ENCODE measurements around the gene RAD50. TPM values are rescaled to one million over a fixed set of nuclear protein-coding genes. Genes with fewer than 3 reads are reported as not detected.
"Not testable (repeated sequence)": the region's sequence is repeated elsewhere in the genome, so short reads cannot be mapped to it uniquely, and the experiment has no call there.

RAD50 gene
- total RNA-seq, 1 donor from 2014 or later = 33.2 TPM

DNA sequence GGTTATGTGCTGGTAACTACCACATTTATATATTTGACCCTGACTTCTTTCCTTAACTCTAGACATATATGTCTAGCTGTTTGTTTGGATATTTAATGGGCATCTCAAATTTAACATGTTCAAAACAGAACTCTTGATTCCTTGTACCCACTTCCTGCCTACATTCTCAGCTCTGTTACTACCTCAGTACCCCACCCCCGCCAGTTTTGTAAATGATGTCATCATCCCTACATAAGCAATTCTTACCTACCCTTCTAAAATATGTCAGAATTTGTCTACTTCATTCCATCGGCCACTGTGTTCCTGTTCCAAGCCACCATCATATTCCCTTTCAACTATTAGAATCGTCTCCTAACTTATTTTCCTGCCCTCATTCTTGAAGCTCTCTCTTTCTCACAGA lies 4.8 kb downstream of the RAD50 start:
- Histone ChIP-seq H3K4me1 (peaks cover 18% of the 10 kb centered on the region), H3K27ac (no peak overlapping the region), H3K4me3 (no peak overlapping the region), H3K36me3 (peaks cover 49% of the 10 kb centered on the region), H3K9me3 (peaks cover 7% of the 10 kb centered on the region), H3K27me3 (ENCODE audit: low read depth) (no peaks in the 10 kb centered on the region)
- TF ChIP-seq, protein P1, sequence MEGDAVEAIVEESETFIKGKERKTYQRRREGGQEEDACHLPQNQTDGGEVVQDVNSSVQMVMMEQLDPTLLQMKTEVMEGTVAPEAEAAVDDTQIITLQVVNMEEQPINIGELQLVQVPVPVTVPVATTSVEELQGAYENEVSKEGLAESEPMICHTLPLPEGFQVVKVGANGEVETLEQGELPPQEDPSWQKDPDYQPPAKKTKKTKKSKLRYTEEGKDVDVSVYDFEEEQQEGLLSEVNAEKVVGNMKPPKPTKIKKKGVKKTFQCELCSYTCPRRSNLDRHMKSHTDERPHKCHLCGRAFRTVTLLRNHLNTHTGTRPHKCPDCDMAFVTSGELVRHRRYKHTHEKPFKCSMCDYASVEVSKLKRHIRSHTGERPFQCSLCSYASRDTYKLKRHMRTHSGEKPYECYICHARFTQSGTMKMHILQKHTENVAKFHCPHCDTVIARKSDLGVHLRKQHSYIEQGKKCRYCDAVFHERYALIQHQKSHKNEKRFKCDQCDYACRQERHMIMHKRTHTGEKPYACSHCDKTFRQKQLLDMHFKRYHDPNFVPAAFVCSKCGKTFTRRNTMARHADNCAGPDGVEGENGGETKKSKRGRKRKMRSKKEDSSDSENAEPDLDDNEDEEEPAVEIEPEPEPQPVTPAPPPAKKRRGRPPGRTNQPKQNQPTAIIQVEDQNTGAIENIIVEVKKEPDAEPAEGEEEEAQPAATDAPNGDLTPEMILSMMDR (IDR thresholded peaks at IDR 0.05) = no peak
- DNase-seq = no peak
- ATAC-seq = no peak
- intact Hi-C loops (cut with DNase I) = no loop called here

DNA sequence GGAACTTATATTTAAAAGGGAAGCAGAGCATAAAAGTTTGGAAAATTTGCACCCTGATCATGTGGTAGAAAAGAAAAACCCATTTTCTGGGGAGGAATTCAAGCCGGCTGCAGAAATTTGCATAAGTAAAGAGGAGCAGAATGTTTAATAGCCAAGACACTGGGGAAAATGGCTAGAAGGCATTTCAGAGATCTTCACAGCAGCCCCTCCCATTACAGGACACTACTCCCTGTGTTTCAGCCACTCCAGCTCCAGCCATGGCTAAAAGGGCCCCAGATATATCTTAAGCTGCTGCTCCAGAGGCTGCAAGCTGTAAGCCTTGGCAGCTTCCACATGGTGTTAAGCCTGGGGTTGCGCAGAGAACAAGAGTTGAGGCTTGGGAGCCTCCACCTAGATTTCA lies 7.8 kb downstream of the RAD50 start:
- H3K4me1 ChIP-seq; H3K4me3 ChIP-seq; H3K27ac ChIP-seq; ATAC-seq; intact Hi-C loops (cut with DNase I); H3K9me3 ChIP-seq; H3K27me3 ChIP-seq (ENCODE audit: low read depth); DNase-seq: not testable (repeated sequence)
- peaks cover 56% of the 10 kb centered on the region for H3K36me3 ChIP-seq

DNA sequence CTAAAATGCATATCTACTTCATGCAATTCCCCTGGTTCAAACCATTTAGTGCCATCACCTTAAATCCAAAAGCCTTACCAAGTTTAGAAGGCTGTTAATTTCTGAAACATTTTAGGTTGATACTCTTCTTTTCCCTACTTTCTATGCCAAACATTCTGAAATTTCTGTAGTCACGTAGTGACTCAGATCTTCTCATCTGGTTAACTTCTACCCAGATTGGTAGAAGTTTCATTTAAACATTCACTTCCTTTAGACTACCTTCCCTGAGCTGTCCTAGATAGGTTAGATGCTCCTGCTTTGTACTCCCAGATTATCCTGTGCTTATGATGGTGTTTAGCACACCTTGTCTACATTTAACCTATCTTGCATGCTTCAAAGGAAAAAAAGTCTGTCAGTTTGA lies 9.9 kb downstream of the RAD50 start:
- DNase-seq (no peak), ATAC-seq (no peak)
- H3K9me3 ChIP-seq = peaks cover 7% of the 10 kb centered on the region
- peaks cover 49% of the 10 kb centered on the region for H3K36me3 ChIP-seq
- TF ChIP-seq, protein P1 (IDR thresholded peaks at IDR 0.05) = no peak
- no peak overlapping the region for H3K4me3 ChIP-seq
- no peaks in the 10 kb centered on the region for H3K4me1 ChIP-seq
- H3K27me3 ChIP-seq (ENCODE audit: low read depth) = no peaks in the 10 kb centered on the region
- intact Hi-C loops (cut with DNase I) = no loop called here
- no peak overlapping the region for H3K27ac ChIP-seq

DNA sequence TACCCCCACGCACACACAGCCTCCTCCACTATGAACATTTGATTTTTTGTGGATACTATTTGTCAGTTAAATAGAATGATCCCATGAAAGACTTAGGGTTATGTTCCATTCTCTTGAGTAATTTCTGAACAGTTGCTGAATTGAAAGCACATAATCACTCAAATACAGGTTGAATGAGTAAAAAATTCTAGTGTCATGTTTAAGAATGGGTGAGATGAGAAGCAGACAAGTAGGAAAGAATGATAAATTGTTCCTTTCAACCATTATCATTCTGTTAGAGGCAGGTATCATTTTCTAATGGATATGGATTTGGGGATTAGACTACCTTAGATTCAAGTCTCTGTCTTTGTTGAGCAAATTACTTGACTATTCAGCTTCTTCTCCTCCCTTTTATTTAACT lies 19.3 kb downstream of the RAD50 start:
- peaks cover 56% of the 10 kb centered on the region for H3K36me3 ChIP-seq
- ATAC-seq (no peak), DNase-seq (no peak)
- TF ChIP-seq, protein P1 (IDR thresholded peaks at IDR 0.05) = no peak
- no peaks in the 10 kb centered on the region for H3K9me3 ChIP-seq
- intact Hi-C loops (cut with DNase I) = no loop called here
- H3K4me3 ChIP-seq = no peak overlapping the region
- H3K27me3 ChIP-seq (ENCODE audit: low read depth) = no peaks in the 10 kb centered on the region
- no peaks in the 10 kb centered on the region for H3K4me1 ChIP-seq
- H3K27ac ChIP-seq = no peak overlapping the region

DNA sequence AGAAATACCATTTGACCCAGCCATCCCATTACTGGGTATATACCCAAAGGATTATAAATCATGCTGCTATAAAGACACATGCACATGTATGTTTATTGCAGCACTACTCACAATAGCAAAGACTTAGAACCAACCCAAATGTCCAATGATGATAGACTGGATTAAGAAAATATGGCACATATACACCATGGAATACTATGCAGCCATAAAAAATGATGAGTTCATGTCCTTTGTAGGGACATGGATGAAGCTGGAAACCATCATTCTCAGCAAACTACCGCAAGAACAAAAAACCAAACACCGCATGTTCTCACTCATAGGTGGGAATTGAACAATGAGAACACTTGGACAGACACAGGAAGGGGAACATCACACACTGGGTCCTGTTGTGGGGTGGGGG lies 27.8 kb downstream of the RAD50 start:
- H3K4me3 ChIP-seq; H3K4me1 ChIP-seq; DNase-seq; H3K27me3 ChIP-seq (ENCODE audit: low read depth); ATAC-seq; intact Hi-C loops (cut with DNase I); H3K27ac ChIP-seq; H3K9me3 ChIP-seq: not testable (repeated sequence)
- H3K36me3 ChIP-seq = peaks cover 60% of the 10 kb centered on the region

DNA sequence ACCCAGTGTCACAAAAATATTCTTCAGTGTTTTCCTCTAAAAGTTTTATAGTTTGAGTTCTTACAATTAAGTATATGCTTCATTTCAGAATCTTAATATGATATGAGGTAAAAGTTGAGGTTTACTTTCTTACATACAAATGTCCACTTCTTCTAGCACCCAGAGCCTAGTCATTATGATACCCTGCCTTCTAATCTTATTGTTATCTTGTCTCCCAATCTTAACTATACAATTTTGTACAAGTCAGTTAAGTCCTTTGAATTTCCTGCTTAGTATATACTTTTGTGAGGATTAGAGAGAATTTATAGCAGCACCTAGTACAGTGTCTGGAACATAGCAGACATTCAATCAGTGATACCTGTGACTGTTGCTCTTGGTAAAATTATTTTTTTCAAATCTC lies 29.3 kb downstream of the RAD50 start:
- intact Hi-C loops (cut with DNase I) = no loop called here
- peaks cover 68% of the 10 kb centered on the region for H3K36me3 ChIP-seq
- ATAC-seq = no peak

More for the DNA sequence above, 29.3 kb downstream of the RAD50 start:
- no peak for DNase-seq
- Histone ChIP-seq H3K27me3 (ENCODE audit: low read depth) (no peaks in the 10 kb centered on the region), H3K27ac (no peak overlapping the region), H3K4me1 (no peaks in the 10 kb centered on the region), H3K4me3 (no peak overlapping the region), H3K9me3 (no peaks in the 10 kb centered on the region)
- TF ChIP-seq, protein P1 (IDR thresholded peaks at IDR 0.05) = no peak
